ENCODE data around the gene VSIG1.

DNA sequence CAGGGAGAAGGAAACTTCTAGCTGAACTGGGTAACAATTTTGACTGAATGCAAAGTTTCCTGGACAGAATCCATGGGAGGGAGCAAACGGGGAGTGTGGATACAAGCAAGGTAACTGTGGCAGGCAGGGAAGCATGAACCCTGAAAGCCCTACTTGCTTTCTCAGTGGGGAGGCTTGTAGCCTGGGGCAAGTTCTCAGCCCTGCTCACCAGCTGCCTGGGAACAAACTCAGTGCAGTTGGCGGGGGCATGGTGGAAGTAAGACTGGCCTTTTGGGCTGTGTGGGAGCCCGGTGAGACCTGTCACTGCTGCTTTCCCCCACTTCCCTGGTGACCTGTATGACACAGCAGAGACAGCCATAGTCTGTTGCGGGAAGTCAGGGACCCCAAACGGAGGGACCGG lies 48.7 kb upstream of the VSIG1 start:
- TF ChIP-seq, protein P1, sequence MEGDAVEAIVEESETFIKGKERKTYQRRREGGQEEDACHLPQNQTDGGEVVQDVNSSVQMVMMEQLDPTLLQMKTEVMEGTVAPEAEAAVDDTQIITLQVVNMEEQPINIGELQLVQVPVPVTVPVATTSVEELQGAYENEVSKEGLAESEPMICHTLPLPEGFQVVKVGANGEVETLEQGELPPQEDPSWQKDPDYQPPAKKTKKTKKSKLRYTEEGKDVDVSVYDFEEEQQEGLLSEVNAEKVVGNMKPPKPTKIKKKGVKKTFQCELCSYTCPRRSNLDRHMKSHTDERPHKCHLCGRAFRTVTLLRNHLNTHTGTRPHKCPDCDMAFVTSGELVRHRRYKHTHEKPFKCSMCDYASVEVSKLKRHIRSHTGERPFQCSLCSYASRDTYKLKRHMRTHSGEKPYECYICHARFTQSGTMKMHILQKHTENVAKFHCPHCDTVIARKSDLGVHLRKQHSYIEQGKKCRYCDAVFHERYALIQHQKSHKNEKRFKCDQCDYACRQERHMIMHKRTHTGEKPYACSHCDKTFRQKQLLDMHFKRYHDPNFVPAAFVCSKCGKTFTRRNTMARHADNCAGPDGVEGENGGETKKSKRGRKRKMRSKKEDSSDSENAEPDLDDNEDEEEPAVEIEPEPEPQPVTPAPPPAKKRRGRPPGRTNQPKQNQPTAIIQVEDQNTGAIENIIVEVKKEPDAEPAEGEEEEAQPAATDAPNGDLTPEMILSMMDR (IDR thresholded peaks at IDR 0.05): no peak
- TF ChIP-seq EZH2 (IDR thresholded peaks at IDR 0.05; ENCODE audit: borderline replicate concordance, insufficient read depth, low read depth, low read length, poor library complexity, severe bottlenecking): no peak

Data from B cell (primary cell).